Ovary (tissue), 9 donors: ENCODE results near the gene C1orf116. TPM values are rescaled to one million over a fixed set of nuclear protein-coding genes. Genes with fewer than 3 reads are reported as not detected.

ENCODE experiments used
- DNase-seq, 5 donors: peaks; one replicate each; pipeline ENCODE4 v3.0.0-alpha.2; 2019 to 2020
- H3K27ac ChIP-seq, 2 donors: fragments of 200-600 bp; one replicate each; pipeline versions ENCODE4 v1.5.1 to v1.8.0; 2019 to 2022
- H3K27me3 ChIP-seq: fragments of 200-600 bp; one replicate; pipeline ENCODE4 v1.8.0; 2022
- H3K36me3 ChIP-seq: fragments of 200-600 bp; sonication (generic); one replicate; pipeline ENCODE4 v1.5.1; 2019
- H3K4me1 ChIP-seq: one replicate; pipeline ENCODE4 v1.8.1; 2013; ENCODE audit warnings: mild to moderate bottlenecking, moderate library complexity; ENCODE audit not compliant: insufficient read depth
- H3K4me3 ChIP-seq: fragments of 200-600 bp; sonication (generic); one replicate; pipeline ENCODE4 v1.5.1; 2017
- H3K9me3 ChIP-seq, 2 donors: fragments of 200-600 bp in 1 of 2; sonication (generic) in 1 of 2; one replicate each; pipeline versions ENCODE4 v1.5.1 to v1.8.1; 2013 to 2019; ENCODE audit warnings: mild to moderate bottlenecking in 1 of 2, moderate library complexity in 1 of 2
- CTCF ChIP-seq, 3 donors: fragments of 450-650 bp in 2 of 3; fragments of 200-600 bp in 1 of 3; IDR thresholded peaks; one replicate each; pipeline versions ENCODE4 v1.5.1 to v1.8.0; 2016 to 2022; ENCODE audit warnings: antibody characterized with exemption in 3 of 3, mild to moderate bottlenecking in 1 of 3
- EP300 ChIP-seq: sonication (generic); formaldehyde crosslinking; IDR thresholded peaks from one replicate; pipeline ENCODE4 v1.6.1; 2017; ENCODE audit warnings: antibody characterized with exemption
- POLR2A ChIP-seq: fragments of 450-650 bp; IDR thresholded peaks from one replicate; pipeline ENCODE4 v1.6.1; 2017; ENCODE audit warnings: antibody characterized with exemption, mild to moderate bottlenecking, moderate library complexity
- WGBS, 3 donors: extraction: QIAGEN DNeasy Blood & Tissue Kit in 1 of 3; methylation state at CpG; one replicate each; pipeline versions ENCODE4 v1.1.5 to v1.1.7; 2013 to 2017; 5-methylcytosine and 5-hydroxymethylcytosine counted together
- intact Hi-C, 4 donors: fragments of 100-400 bp; cut with DNase I; formaldehyde crosslinking; loops; one replicate each; pipeline versions ENCODE4 v1.11.0 to v1.15.1; 2022 to 2023
- polyA plus RNA-seq, 2 donors: library from polyadenylated mRNA; stranded (reverse); fragments of 200-250 nt in 1 of 2; fragments of 350-450 nt in 1 of 2; fragmentation: Illumina TruSeq in 1 of 2; extraction: RNeasy Lipid Tissue Mini Kit (QIAGEN cat#74804) in 1 of 2; gene quantifications; one replicate each; pipeline ENCODE4 v1.2.3, GENCODE V29; 2013 to 2014
- total RNA-seq, 7 donors: library from RNA; depleted of rRNA in 2 of 7; stranded (reverse); fragments of >200 nt in 2 of 7; fragmentation: NEBNext Ultra II Directional in 3 of 7; extraction: Animal tissue kit (Norgen Biotek cat#: 25700) in 3 of 7; gene quantifications; one replicate each; pipeline versions ENCODE4 v1.1.0 to v1.2.4, GENCODE V29; 2016 to 2023
- donor health status: DM: no; HTN: no; CAD: no; lungs with moderate emphysema.
- donor health status: DM: no; HTN: no; CAD: no.
- donor health status: Bipolar disorder and iron deficiency.
- donor health status: DM: yes; HTN: yes; CAD: no.
- donor health status: DM: no; HTN: no; CAD: no.
- donor health status: DM: yes; HTN: yes; CAD: no.

C1orf116 gene
- total and polyA plus RNA-seq, 9 donors: 0.02 to 1.6 (median 0.36) TPM; not detected in 2

GRCh38 chr1:207058878-207059867, 26.6 kb upstream of the C1orf116 start:
- H3K27me3 ChIP-seq: no peaks in the 10 kb centered on the region
- no peak overlapping the region for H3K27ac ChIP-seq

GRCh38 chr1:207058252-207058651, 25.7 kb upstream of the C1orf116 start:
- H3K27me3 ChIP-seq: no peaks in the 10 kb centered on the region
- no peak for DNase-seq
- TF ChIP-seq CTCF (IDR thresholded peaks at IDR 0.05): no peak
- TF ChIP-seq EP300: no peak
- TF ChIP-seq POLR2A: no peak
- intact Hi-C loops: loop anchor here in 1 of 4 donors (10.0 kb wide), 1 partner anchor 347 kb away; no protein-coding TSS in a partner anchor
- H3K27ac ChIP-seq: no peak overlapping the region
- no peaks in the 10 kb centered on the region for H3K4me1 ChIP-seq
- H3K36me3 ChIP-seq: no peaks in the 10 kb centered on the region
- H3K9me3 ChIP-seq: no peaks in the 10 kb centered on the region
- 77 to 88% (median 79%) methylated on average over 4 of the region's 4 CpGs for WGBS, 3 donors
- no peak overlapping the region for H3K4me3 ChIP-seq

More at GRCh38 chr1:207058878-207059867, 26.6 kb upstream of the C1orf116 start:
- no peak for TF ChIP-seq CTCF (IDR thresholded peaks at IDR 0.05)
- no peak for TF ChIP-seq POLR2A
- no peak for TF ChIP-seq EP300
- 76 to 83% (median 81%) methylated on average over 6 of the region's 6 CpGs for WGBS, 3 donors
- DNase-seq: no peak
- Histone ChIP-seq H3K4me1 (no peaks in the 10 kb centered on the region), H3K4me3 (no peak overlapping the region), H3K9me3 (no peaks in the 10 kb centered on the region), H3K36me3 (no peaks in the 10 kb centered on the region)
- intact Hi-C loops: loop anchor here in 1 of 4 donors (10.0 kb wide), 1 partner anchor 346 kb away; no protein-coding TSS in a partner anchor

- intact Hi-C loops: loop anchor here in 1 of 4 donors (10.0 kb wide), 1 partner anchor 348 kb away; no protein-coding TSS in a partner anchor
- 89 to 93% (median 92%) methylated on average over 6 of the region's 6 CpGs for WGBS, 3 donors
These were observed 24.1 kb upstream of the C1orf116 start for GRCh38 chr1:207056673-207057072.

More at GRCh38 chr1:207056673-207057072, 24.1 kb upstream of the C1orf116 start:
- Histone ChIP-seq H3K9me3 (no peaks in the 10 kb centered on the region), H3K4me1 (peaks cover 3% of the 10 kb centered on the region), H3K27me3 (no peaks in the 10 kb centered on the region), H3K4me3 (no peak overlapping the region), H3K27ac (no peak overlapping the region), H3K36me3 (no peaks in the 10 kb centered on the region)
- TF ChIP-seq CTCF (IDR thresholded peaks at IDR 0.05) (no peak), EP300 (no peak), POLR2A (no peak)
- no peak for DNase-seq
